Astrocyte of the cerebellum (primary cell): ENCODE measurements around the gene NR1H3.

Source experiments
- DNase-seq: peaks from one replicate; pipeline ENCODE4 v3.0.0-alpha.2; 2011; ENCODE audit warnings: low read depth
- H3K4me3 ChIP-seq: 2 replicates; pipeline ENCODE4 v1.5.1; 2011; ENCODE audit warnings: mild to moderate bottlenecking, low read depth, low read length, moderate library complexity
- CTCF ChIP-seq: IDR thresholded peaks from 2 replicates; pipeline ENCODE4 v1.5.1; 2012; ENCODE audit warnings: low read length, low read depth, moderate library complexity, mild to moderate bottlenecking; ENCODE audit errors: missing control alignments
- in situ Hi-C: cut with HindIII; loops from 2 replicates; pipeline ENCODE4 v1.10.0; 2017; ENCODE audit warnings: low sequenced_read_pairs

The NR1H3 gene

GRCh38 chr11:47233989-47234668 is 23.7 kb upstream of the NR1H3 start:
- no peak overlapping the region for H3K4me3 ChIP-seq
- peak; percentile 58 for TF ChIP-seq CTCF
- in situ Hi-C loops: loop anchor here (5.0 kb wide), 2 partner anchors 48 to 52 kb away; no protein-coding TSS in a partner anchor
- no peak for DNase-seq

- no peak for TF ChIP-seq CTCF
- H3K4me3 ChIP-seq: no peak overlapping the region
- in situ Hi-C loops: loop anchor here (5.0 kb wide), 2 partner anchors 48 to 52 kb away; no protein-coding TSS in a partner anchor
- peak; percentile 59 for DNase-seq
These were observed 23.1 kb upstream of the NR1H3 start for GRCh38 chr11:47234669-47235100.

GRCh38 chr11:47235163-47235562 is 22.6 kb upstream of the NR1H3 start:
- no peak for DNase-seq
- no peak for TF ChIP-seq CTCF
- in situ Hi-C loops: no loop called here
- no peak overlapping the region for H3K4me3 ChIP-seq

- TF ChIP-seq CTCF: no peak
- no peak overlapping the region for H3K4me3 ChIP-seq
- in situ Hi-C loops: no loop called here
- DNase-seq: no peak
These were observed 21.3 kb upstream of the NR1H3 start for GRCh38 chr11:47236482-47236881.

- TF ChIP-seq CTCF: no peak
- no peak for DNase-seq
- in situ Hi-C loops: no loop called here
- no peak overlapping the region for H3K4me3 ChIP-seq
These were observed 17.9 kb upstream of the NR1H3 start for GRCh38 chr11:47239852-47240251.

GRCh38 chr11:47241841-47242301 is 15.9 kb upstream of the NR1H3 start:
- no peak for TF ChIP-seq CTCF
- in situ Hi-C loops: no loop called here

More at GRCh38 chr11:47241841-47242301, 15.9 kb upstream of the NR1H3 start:
- no peak overlapping the region for H3K4me3 ChIP-seq
- DNase-seq: no peak
